IMR-90 (cell line): Measurements from ENCODE around the gene COQ8A. TPM values are rescaled to one million over a fixed set of nuclear protein-coding genes. Genes with fewer than 3 reads are reported as not detected.
"Not testable (repeated sequence)": the region's sequence is repeated elsewhere in the genome, so short reads cannot be mapped to it uniquely, and the experiment has no call there.

Experiments
- ATAC-seq: fragments of 200-7000 bp; cut with Tn5 transposase; 2 replicates; pipeline ENCODE4 v1.9.1; 2020; ENCODE audit warnings: low read depth, mild to moderate bottlenecking, moderate library complexity
- BruUV-seq: library from RNA; stranded (reverse); fragments of 400-500 nt; replicated peaks from 2 replicates; lab custom pipeline; 2021; lab: Mats Ljungman, UMichigan
- CTCF ChIA-PET: fragments of 300-600 bp; formaldehyde crosslinking; extraction: SDS; loops from one replicate; lab custom pipeline; 2021; ENCODE audit warnings: antibody characterized with exemption; lab: Yijun Ruan, JAX
- POLR2A ChIA-PET: fragments of 300-600 bp; sonication (Branson Sonifier 250); formaldehyde crosslinking; loops from one replicate; lab custom pipeline; 2022; ENCODE audit warnings: antibody characterized with exemption; ENCODE audit not compliant: unreplicated experiment; lab: Charles Lee
- DNase-seq: peaks from one replicate; pipeline ENCODE4 v3.0.0; 2013
- H2AFZ ChIP-seq: replicated peaks from 2 replicates; pipeline ENCODE3; 2013; ENCODE audit warnings: low read length, mild to moderate bottlenecking; ENCODE audit not compliant: poor library complexity
- H2AK5ac ChIP-seq: 2 replicates; pipeline ENCODE4 v1.6.1; 2013; ENCODE audit warnings: low read depth, low read length, inconsistent platforms
- H2AK9ac ChIP-seq: replicated peaks from 2 replicates; pipeline ENCODE3; 2013; ENCODE audit warnings: mild to moderate bottlenecking, low read depth, low read length, moderate library complexity; ENCODE audit not compliant: poor library complexity
- H2BK120ac ChIP-seq: 2 replicates; pipeline ENCODE4 v1.6.1; 2013; ENCODE audit warnings: low read depth, low read length, inconsistent platforms
- H2BK15ac ChIP-seq: 3 replicates; pipeline ENCODE4 v1.6.1; 2013; ENCODE audit warnings: low read depth, low read length, inconsistent platforms
- H2BK20ac ChIP-seq: 2 replicates; pipeline ENCODE4 v1.6.1; 2013; ENCODE audit warnings: low read depth, mild to moderate bottlenecking, inconsistent platforms, low read length, moderate library complexity
- H2BK5ac ChIP-seq: 2 replicates; pipeline ENCODE4 v1.6.1; 2013; ENCODE audit warnings: mild to moderate bottlenecking, low read depth, low read length, inconsistent platforms; ENCODE audit not compliant: poor library complexity, severe bottlenecking
- H3K14ac ChIP-seq: replicated peaks from 2 replicates; pipeline ENCODE4 v1.6.1; 2013; ENCODE audit warnings: low read depth, low read length, inconsistent platforms
- H3K18ac ChIP-seq: 2 replicates; pipeline ENCODE4 v1.6.1; 2013; ENCODE audit warnings: low read depth, low read length, control low read depth
- H3K23ac ChIP-seq: 2 replicates; pipeline ENCODE4 v1.6.1; 2013; ENCODE audit warnings: low read depth, low read length, inconsistent platforms
- H3K27ac ChIP-seq: 2 replicates; pipeline ENCODE4 v1.5.1; 2013; ENCODE audit warnings: mild to moderate bottlenecking, control low read depth, low read length; ENCODE audit not compliant: insufficient read depth
- H3K27me3 ChIP-seq: 2 replicates; pipeline ENCODE4 v1.6.1; 2013; ENCODE audit warnings: low read length; ENCODE audit not compliant: control insufficient read depth, insufficient read depth
- H3K36me3 ChIP-seq: 2 replicates; pipeline ENCODE4 v1.6.1; 2013; ENCODE audit warnings: low read length, mixed read lengths; ENCODE audit not compliant: control insufficient read depth, insufficient read depth
- H3K4ac ChIP-seq: 2 replicates; pipeline ENCODE4 v1.6.1; 2013; ENCODE audit warnings: low read depth, low read length, inconsistent platforms
- H3K4me1 ChIP-seq: 2 replicates; pipeline ENCODE4 v1.6.1; 2013; ENCODE audit warnings: low read length, mixed read lengths; ENCODE audit not compliant: control insufficient read depth, insufficient read depth
- H3K4me2 ChIP-seq: 2 replicates; pipeline ENCODE4 v1.6.1; 2013; ENCODE audit warnings: low read depth, mild to moderate bottlenecking, control low read depth, low read length, moderate library complexity
- H3K4me3 ChIP-seq: 2 replicates; pipeline ENCODE4 v1.5.1; 2013; ENCODE audit warnings: low read depth, mild to moderate bottlenecking, control low read depth, low read length, moderate library complexity; ENCODE audit not compliant: insufficient read depth
- H3K56ac ChIP-seq: 2 replicates; pipeline ENCODE4 v1.6.1; 2013; ENCODE audit warnings: low read length, inconsistent platforms; ENCODE audit not compliant: insufficient read depth; ENCODE audit errors: extremely low read depth
- H3K79me1 ChIP-seq, 2 experiments: 2 replicates each; pipeline ENCODE4 v1.6.1; 2013; ENCODE audit warnings: low read length in 2 of 2, inconsistent platforms in 1 of 2, low read depth in 1 of 2
- H3K9ac ChIP-seq: 2 replicates; pipeline ENCODE4 v1.6.1; 2013; ENCODE audit warnings: low read depth, low read length, control low read depth
- H3K9me1 ChIP-seq: 2 replicates; pipeline ENCODE4 v1.6.1; 2013; ENCODE audit warnings: low read length, inconsistent platforms; ENCODE audit not compliant: insufficient read depth
- H3K9me3 ChIP-seq: 2 replicates; pipeline ENCODE4 v1.6.1; 2013; ENCODE audit warnings: low read length; ENCODE audit not compliant: control insufficient read depth, insufficient read depth
- H4K20me1 ChIP-seq: 2 replicates; pipeline ENCODE4 v1.6.1; 2013; ENCODE audit warnings: low read length, inconsistent platforms; ENCODE audit not compliant: insufficient read depth
- H4K5ac ChIP-seq: 2 replicates; pipeline ENCODE4 v1.6.1; 2013; ENCODE audit warnings: mild to moderate bottlenecking, low read depth, low read length, control low read depth
- H4K8ac ChIP-seq, 2 experiments: 2 replicates each; pipeline ENCODE4 v1.6.1; 2013; ENCODE audit warnings: low read depth in 2 of 2, low read length in 2 of 2, control low read depth in 1 of 2, inconsistent platforms in 1 of 2
- H4K91ac ChIP-seq: 2 replicates; pipeline ENCODE4 v1.6.1; 2013; ENCODE audit warnings: low read depth, low read length, inconsistent platforms; ENCODE audit not compliant: insufficient read depth
- BHLHE40 ChIP-seq: fragments of 150-350 bp; IDR thresholded peaks from 2 replicates; pipeline ENCODE4 v1.6.1; 2016; ENCODE audit warnings: mild to moderate bottlenecking, low read depth, low read length
- CEBPB ChIP-seq: IDR thresholded peaks from 2 replicates; pipeline ENCODE4 v1.6.1; 2012; ENCODE audit warnings: low read depth, low read length, improper control_type of control experiment
- ELK1 ChIP-seq: fragments of 150-350 bp; IDR thresholded peaks from 2 replicates; pipeline ENCODE4 v1.6.1; 2016; ENCODE audit warnings: low read depth, mild to moderate bottlenecking, low read length, moderate library complexity, borderline replicate concordance
- MAFK ChIP-seq: IDR thresholded peaks from 2 replicates; pipeline ENCODE4 v1.6.1; 2012; ENCODE audit warnings: low read depth, low read length, improper control_type of control experiment
- MAZ ChIP-seq: IDR thresholded peaks from 2 replicates; pipeline ENCODE4 v1.6.1; 2012; ENCODE audit warnings: low read depth, mild to moderate bottlenecking, low read length, improper control_type of control experiment, moderate library complexity, borderline replicate concordance
- MXI1 ChIP-seq: IDR thresholded peaks from 2 replicates; pipeline ENCODE4 v1.6.1; 2012; ENCODE audit warnings: low read depth, mild to moderate bottlenecking, low read length, moderate library complexity, borderline replicate concordance
- RAD21 ChIP-seq: IDR thresholded peaks from 2 replicates; pipeline ENCODE4 v1.6.1; 2012; ENCODE audit warnings: low read length, improper control_type of control experiment
- WGBS, 2 experiments: methylation state at CpG; one replicate each; pipeline versions ENCODE4 v1.1.5 to v1.1.7; 2013; ENCODE audit warnings: missing lambda C conversion rate in 2 of 2; ENCODE audit not compliant: insufficient read length in 1 of 2; ENCODE audit errors: extremely low coverage in 2 of 2; 5-methylcytosine and 5-hydroxymethylcytosine counted together
- dilution Hi-C: fragments of 300-500 bp; cut with HindIII; formaldehyde crosslinking; loops from one replicate; pipeline ENCODE4 v1.14.3; 2018; ENCODE audit warnings: low sequenced_read_pairs; ENCODE audit not compliant: unreplicated experiment
- in situ Hi-C: fragments of 300-500 bp; cut with MboI; formaldehyde crosslinking; loops from 3 replicates; pipeline ENCODE4 v1.14.3; 2019; ENCODE audit warnings: low sequenced_read_pairs, inconsistent platforms, mixed read lengths
- intact Hi-C: fragments of 100-400 bp; cut with micrococcal nuclease; formaldehyde crosslinking; loops from 2 replicates; pipeline ENCODE4 v1.10.0; 2022
- polyA plus RNA-seq, 3 experiments: library from polyadenylated mRNA; depleted of rRNA; stranded (reverse); fragments of >200 nt; gene quantifications; 2 replicates each; pipeline ENCODE4 v1.2.3, GENCODE V29; 2012; ENCODE audit warnings: low replicate concordance in 1 of 3
- total RNA-seq: library from RNA; depleted of rRNA; stranded (reverse); fragments of >200 nt; gene quantifications from 2 replicates; pipeline ENCODE4 v1.2.3, GENCODE V29; 2012

COQ8A gene
- total and polyA plus RNA-seq, 2 of the 4 experiments (the other 2 are of a cell fraction), result 3.8 to 6.1 TPM

GRCh38 chr1:226921504-226921903 lies 18.6 kb upstream of the COQ8A start:
- ChIA-PET CTCF (no interaction called here), POLR2A (interaction anchor here (0.5 kb wide), 1 partner anchor 594 kb away, joined by 3 read pairs; no protein-coding TSS in a partner anchor)
- no TSS peak for BruUV-seq
- Histone ChIP-seq H4K20me1 (no peaks in the 10 kb centered on the region), H3K4ac (no peak overlapping the region), H3K4me1 (no peaks in the 10 kb centered on the region), H2BK120ac (no peak overlapping the region), H2AFZ (peak overlapping the region; percentile 1), H3K23ac (no peak overlapping the region), H3K27me3 (no peaks in the 10 kb centered on the region), H3K4me3 (no peak overlapping the region), H4K8ac (no peak overlapping the region), H3K36me3 (no peaks in the 10 kb centered on the region), H3K9me3 (no peaks in the 10 kb centered on the region), H4K91ac (no peak overlapping the region), H3K27ac (no peak overlapping the region), H3K14ac (no peak overlapping the region), H2BK5ac (no peak overlapping the region), H3K4me2 (no peak overlapping the region), H3K9ac (no peak overlapping the region), H2BK15ac (no peak overlapping the region), H3K18ac (no peak overlapping the region), H3K56ac (no peak overlapping the region), H3K9me1 (no peaks in the 10 kb centered on the region), H2AK5ac (no peak overlapping the region), H2AK9ac (no peak overlapping the region), H3K79me1 (no peaks in the 10 kb centered on the region), H2BK20ac (no peak overlapping the region), H4K5ac (no peak overlapping the region)
- no peak for ATAC-seq
- TF ChIP-seq CEBPB, result no peak
- no peak for TF ChIP-seq MAZ
- TF ChIP-seq RAD21, result no peak
- no peak for TF ChIP-seq ELK1
- no peak for TF ChIP-seq MAFK
- no peak for TF ChIP-seq BHLHE40
- TF ChIP-seq MXI1, result no peak
- in situ Hi-C loops (no loop called here), dilution Hi-C loops (no loop called here), intact Hi-C loops (no loop called here)
- no CpG with 5 or more reads among the region's 5 CpGs for WGBS, 2 experiments
- DNase-seq, result no peak

GRCh38 chr1:226929260-226930111 lies 10.6 kb upstream of the COQ8A start:
- POLR2A ChIA-PET, result not testable (repeated sequence)

More at GRCh38 chr1:226929260-226930111, 10.6 kb upstream of the COQ8A start:
- H2BK120ac ChIP-seq, H3K4ac ChIP-seq, CTCF ChIA-PET, H3K23ac ChIP-seq, H2BK15ac ChIP-seq, H3K27me3 ChIP-seq, ATAC-seq, H3K9me3 ChIP-seq, H4K20me1 ChIP-seq, H4K91ac ChIP-seq, H3K79me1 ChIP-seq, H2BK20ac ChIP-seq, H3K56ac ChIP-seq, H3K36me3 ChIP-seq, H2AK9ac ChIP-seq, H3K4me1 ChIP-seq, intact Hi-C loops, H3K27ac ChIP-seq, H3K9me1 ChIP-seq, H3K14ac ChIP-seq, dilution Hi-C loops, H2AFZ ChIP-seq, H3K4me3 ChIP-seq, H2AK5ac ChIP-seq, BruUV-seq, H4K8ac ChIP-seq, H3K9ac ChIP-seq, DNase-seq, H3K18ac ChIP-seq, in situ Hi-C loops, H2BK5ac ChIP-seq, H4K5ac ChIP-seq, H3K4me2 ChIP-seq: not testable (repeated sequence)
- no CpG with 5 or more reads among the region's 5 CpGs for WGBS, 2 experiments
